HEK293 (cell line): ENCODE data around the gene TACC2.

Source experiments
- CTCF ChIP-seq: fragments of 450-650 bp; formaldehyde crosslinking; IDR thresholded peaks from 2 replicates; pipeline ENCODE4 v1.5.1; 2016; ENCODE audit warnings: missing biosample characterization, missing genetic modification characterization
- GLIS2 ChIP-seq: fragments of 450-650 bp; formaldehyde crosslinking; IDR thresholded peaks from 2 replicates; pipeline ENCODE4 v1.5.1; 2016; ENCODE audit warnings: missing biosample characterization, missing genetic modification characterization
- KLF10 ChIP-seq: fragments of 450-650 bp; IDR thresholded peaks from 2 replicates; pipeline ENCODE4 v1.5.1; 2018; ENCODE audit warnings: missing biosample characterization, mild to moderate bottlenecking, missing genetic modification characterization
- KLF7 ChIP-seq: fragments of 450-650 bp; formaldehyde crosslinking; IDR thresholded peaks from 2 replicates; pipeline ENCODE4 v1.5.1; 2016; ENCODE audit warnings: missing biosample characterization, missing genetic modification characterization, borderline replicate concordance
- KLF9 ChIP-seq: fragments of 450-650 bp; formaldehyde crosslinking; IDR thresholded peaks from 2 replicates; pipeline ENCODE4 v1.5.1; 2016; ENCODE audit warnings: missing biosample characterization, missing genetic modification characterization, low read depth
- YY2 ChIP-seq: fragments of 450-650 bp; formaldehyde crosslinking; IDR thresholded peaks from 2 replicates; pipeline ENCODE4 v1.5.1; 2016; ENCODE audit warnings: missing biosample characterization, missing genetic modification characterization
- ZNF121 ChIP-seq: fragments of 450-650 bp; formaldehyde crosslinking; IDR thresholded peaks from 2 replicates; pipeline ENCODE4 v1.5.1; 2016; ENCODE audit warnings: missing biosample characterization, missing genetic modification characterization
- ZNF350 ChIP-seq: fragments of 450-650 bp; formaldehyde crosslinking; IDR thresholded peaks from 2 replicates; pipeline ENCODE4 v1.5.0; 2017; ENCODE audit warnings: missing biosample characterization, mild to moderate bottlenecking, missing genetic modification characterization
- ZNF621 ChIP-seq: fragments of 450-650 bp; formaldehyde crosslinking; IDR thresholded peaks from 2 replicates; pipeline ENCODE4 v1.5.1; 2017; ENCODE audit warnings: missing biosample characterization, missing genetic modification characterization
- ZNF776 ChIP-seq: fragments of 450-650 bp; formaldehyde crosslinking; IDR thresholded peaks from 2 replicates; pipeline ENCODE4 v1.5.0; 2017; ENCODE audit warnings: missing biosample characterization, missing genetic modification characterization, borderline replicate concordance

GRCh38 chr10:122121059-122121458 lies 132.1 kb downstream of the TACC2 start:
- TF ChIP-seq GLIS2 (no peak), CTCF (tag by site-specific recombination) (no peak), ZNF121 (no peak), YY2 (no peak), ZNF350 (tag by site-specific recombination) (no peak), KLF9 (tag by site-specific recombination) (no peak), KLF7 (tag by site-specific recombination) (no peak), ZNF776 (tag by site-specific recombination) (no peak), KLF10 (tag by site-specific recombination) (no peak), ZNF621 (tag by site-specific recombination) (no peak)
